DMS53 treated with DMSO at 0.1 percent for 48 hours (cell line): ENCODE results near the gene ALKBH5.

Experiments
- DNase-seq: peaks from one replicate; lab custom pipeline; 2025; ENCODE audit not compliant: unreplicated experiment; lab: John Stamatoyannopoulos, UW

ALKBH5 gene

GRCh38 chr17:18157354-18157985, 26.2 kb upstream of the ALKBH5 start:
- no peak for DNase-seq

DNA sequence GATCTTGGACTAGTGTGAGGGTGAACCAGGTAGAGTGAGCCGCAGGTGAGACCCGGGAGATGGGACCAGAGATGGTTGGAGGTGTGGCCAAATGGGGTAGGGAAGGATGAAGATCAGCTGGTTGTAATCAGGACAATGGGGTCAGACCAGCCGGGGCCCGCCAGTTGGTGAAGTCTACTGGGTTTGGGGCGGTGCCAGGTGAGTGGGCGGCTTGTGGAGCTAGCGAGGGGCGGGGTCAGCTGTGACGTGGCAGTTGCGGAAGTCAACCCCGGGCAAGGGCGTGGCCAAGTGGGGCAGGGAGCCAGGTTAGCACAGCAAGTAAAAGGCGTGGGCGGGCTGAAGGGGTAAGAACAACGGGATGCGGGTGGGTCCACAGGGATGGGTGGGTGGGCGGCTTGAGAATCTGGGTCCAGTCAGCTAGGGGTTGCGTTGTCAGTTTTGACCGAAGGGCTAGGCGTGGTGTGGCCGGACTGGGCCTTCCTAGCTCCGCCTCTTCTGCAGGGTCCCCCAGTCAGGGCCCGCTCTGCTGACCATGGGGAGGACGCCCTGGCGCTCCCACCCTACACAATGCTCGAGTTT, 25.5 kb upstream of the ALKBH5 start:
- DNase-seq, result peak; percentile 46

- no peak for DNase-seq
Observed at GRCh38 chr17:18159551-18160120, 24.0 kb upstream of the ALKBH5 start.

DNA sequence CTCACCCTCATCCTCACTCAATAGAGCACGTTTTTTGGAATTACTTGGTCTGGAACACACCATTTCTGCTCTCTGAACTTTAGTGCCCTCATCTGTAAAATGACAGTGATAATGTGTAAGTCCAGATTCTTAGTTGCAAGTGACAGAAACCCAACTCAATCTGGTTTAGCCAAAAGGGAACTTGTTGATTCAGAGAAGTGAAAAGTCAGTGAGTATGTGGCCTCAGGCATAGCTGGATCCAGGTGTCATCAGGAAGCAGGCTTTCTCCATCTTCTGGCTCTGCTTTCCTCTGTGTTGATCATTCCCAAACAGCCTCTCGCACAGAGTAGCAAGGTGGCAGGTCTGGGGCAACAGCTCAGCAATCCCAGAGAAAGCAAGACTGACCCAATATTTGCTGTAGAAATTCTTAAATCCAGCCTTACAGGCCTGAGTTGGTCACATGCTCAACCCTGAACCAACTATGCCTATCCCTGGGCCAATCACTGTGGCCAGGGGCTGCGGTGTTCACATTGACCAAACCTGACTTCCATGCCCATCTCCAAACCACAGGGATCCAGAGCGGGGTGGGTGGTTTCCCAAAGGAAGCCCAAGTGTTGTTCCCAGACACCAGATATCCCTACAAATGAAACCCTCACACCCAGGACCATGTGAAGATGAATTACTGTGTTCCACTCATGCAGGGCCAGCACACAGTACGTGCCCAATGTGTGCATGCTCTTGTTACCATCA, 23.3 kb upstream of the ALKBH5 start:
- DNase-seq, result no peak

DNA sequence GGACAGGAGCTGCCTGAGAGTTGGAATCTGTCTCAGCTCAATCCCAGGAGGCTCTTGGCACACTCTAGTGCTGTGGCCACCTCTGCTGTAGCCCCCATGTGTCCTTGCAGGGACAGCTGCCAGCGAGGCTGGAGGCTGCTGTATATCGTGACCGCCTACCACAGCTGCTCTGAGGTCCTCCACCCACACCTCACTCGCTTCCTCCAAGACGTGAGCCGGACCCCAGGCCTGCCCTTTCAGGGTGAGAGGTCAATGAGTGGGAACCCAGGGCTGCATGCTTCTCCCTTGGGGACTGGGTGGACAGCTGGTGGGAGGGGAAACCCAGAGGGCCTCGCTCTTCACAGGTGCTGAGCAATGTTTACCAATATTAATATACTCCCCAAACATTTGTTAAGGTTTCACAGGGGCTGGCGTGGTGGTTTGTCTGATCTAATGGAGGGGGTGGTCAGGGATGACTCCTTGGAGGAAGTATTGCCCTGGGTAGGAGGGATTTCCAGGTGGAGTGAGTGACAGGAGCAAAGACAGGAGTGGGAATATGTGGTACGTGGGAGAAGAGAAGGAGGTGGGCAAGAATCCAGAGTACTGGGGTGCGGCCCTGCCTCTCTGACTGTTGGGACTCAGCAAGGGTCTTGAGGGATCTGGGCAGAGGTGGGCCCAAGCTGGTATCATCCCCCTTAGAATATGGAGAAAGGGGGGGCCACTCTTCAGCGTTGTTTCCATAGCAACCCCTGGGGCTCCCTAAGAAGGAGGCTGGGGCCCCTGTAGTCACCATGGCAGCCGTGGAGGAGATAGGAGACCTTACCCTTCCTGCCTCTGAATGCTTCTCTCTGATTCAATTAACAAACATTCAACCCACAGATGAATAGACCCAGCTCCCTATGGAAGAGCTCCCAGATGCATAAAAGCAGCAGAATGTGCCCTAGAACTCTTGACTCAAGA, 22.2 kb upstream of the ALKBH5 start:
- no peak for DNase-seq

GRCh38 chr17:18163547-18163946, 20.1 kb upstream of the ALKBH5 start:
- no peak for DNase-seq

- no peak for DNase-seq
Observed at GRCh38 chr17:18166894-18167293, 16.7 kb upstream of the ALKBH5 start.

- no peak for DNase-seq
Observed at GRCh38 chr17:18167421-18167820, 16.2 kb upstream of the ALKBH5 start.

DNA sequence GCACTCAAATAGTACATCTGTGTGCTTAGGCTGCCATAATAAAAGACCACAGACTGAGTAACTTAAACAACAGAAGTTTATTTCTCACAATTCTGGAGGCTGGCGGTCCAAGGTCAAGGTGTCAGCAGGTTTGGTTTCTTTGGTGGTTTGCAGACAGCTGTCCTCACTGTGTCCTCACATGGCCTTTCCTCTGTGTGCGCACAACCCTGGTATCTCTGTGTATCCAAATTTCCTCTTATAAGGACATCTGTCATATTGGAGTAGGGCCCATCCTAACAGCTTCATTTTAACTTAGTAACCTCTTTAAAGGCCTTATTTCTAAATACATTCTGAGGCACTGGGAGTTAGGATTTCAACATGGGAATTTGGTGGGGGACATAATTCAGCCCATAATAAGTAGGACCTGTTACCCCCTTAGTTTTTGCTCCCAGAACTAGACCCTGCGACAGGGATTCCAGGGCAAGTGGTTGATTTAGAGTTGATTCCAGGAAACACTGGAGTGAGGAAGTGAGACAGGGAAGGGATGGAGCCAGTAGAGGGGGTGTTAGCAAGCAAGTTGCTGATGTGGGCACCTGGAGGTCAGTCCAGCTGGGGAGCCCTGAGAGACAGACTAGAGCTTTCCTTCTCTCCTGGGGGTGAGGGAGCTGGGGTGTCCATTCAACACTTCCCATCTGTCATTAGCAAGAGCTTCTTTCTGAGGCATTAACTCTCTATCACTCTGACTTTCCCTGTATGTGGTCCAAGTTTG, 10.9 kb upstream of the ALKBH5 start:
- DNase-seq, result no peak

DNA sequence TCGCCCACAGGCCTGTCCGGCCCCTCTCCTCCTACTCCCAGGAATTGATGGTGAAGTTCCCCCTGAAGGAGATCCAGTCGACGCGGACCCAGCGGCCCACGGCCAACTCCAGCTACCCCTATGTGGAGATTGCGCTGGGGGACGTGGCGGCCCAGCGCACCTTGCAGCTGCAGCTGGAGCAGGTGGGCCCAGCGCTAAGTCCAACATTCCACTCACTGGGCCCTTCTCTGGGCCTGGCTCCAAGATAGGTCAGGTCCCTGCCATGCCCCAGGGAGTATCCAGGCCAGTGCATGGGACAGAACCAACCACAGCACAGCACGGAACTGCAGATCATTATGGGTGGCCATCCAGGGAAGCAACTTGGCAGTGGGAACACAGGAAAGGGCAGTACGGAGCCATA, 9.9 kb upstream of the ALKBH5 start:
- no peak for DNase-seq

GRCh38 chr17:18176176-18176575, 7.5 kb upstream of the ALKBH5 start:
- no peak for DNase-seq

DNA sequence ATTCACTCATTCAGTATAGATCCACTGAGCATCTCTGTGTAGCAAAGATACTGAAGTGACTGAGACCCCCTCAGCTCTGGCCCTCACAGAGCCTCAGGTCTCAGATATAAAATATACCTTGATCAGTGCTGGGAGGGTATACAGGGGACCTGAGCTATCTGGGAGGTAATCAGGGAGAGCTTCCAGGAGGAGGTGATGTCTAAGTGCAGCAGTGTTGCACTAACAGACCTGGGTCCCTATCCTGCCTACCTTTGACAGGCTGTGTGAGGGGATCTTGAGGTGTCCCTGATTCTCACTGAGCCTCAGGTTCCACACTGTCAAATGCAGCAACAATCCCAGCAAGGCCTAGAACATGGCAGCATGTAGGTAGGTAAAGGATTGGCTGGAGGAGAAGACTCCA, 6.5 kb upstream of the ALKBH5 start:
- DNase-seq, result no peak

DNA sequence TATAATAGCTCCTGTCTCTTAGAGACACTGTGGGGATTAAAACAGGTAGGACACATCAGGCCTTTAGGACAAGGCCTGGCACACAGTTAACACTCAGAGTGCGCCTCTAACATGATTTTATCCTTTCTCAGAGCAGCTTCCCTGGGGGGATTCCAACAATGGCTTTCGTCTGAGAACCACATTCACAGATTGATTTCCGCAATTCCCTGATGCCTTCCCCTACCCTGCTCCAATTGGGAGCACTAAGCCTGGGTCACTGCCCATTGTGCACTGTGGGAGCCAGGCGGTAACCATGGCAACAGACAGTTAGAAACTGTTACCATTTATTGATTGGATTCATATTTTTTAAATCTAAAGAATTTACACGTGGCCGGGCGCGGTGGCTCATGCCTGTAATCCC, 5.9 kb upstream of the ALKBH5 start:
- no peak for DNase-seq

DNA sequence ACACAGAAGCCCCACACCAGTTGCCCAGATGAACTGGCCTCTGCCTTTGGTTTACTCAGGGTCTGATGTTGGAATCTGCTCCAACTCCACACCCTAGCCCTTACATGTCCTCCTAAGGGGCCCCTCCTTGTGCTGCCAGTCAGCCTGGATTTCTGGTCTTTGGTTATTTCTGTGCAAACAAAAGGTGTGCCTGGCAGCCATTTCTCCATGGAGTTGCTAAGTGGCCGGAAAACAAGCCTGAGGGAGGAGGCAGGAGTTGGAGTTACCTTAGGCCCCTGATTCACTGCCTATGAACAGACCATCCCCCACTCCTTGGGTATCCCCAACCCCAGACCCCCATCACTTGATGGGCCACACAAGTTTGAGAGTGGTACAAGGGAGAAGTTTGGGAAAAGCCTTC, 4.4 kb upstream of the ALKBH5 start:
- no peak for DNase-seq

- no peak for DNase-seq
Observed at GRCh38 chr17:18179804-18180203, 3.8 kb upstream of the ALKBH5 start.

DNA sequence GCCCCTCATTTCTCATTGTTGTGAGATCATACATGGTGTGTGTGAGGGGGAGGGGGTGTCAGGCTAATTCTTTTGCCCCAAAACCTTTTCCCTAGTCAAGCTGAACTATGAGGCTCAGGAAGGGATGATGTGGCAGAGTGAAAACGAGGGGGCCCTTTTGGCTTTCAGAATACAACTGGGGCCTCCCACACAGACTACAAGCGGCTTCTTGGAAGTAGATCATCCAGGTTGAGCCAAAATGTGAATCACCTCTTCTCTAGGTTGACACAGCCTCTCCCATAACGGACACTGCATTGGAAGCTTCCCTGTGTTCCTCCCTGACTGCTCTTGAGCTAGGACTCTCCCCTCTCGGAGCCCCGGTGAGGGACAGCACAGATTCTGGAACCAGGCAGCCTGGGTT, 2.3 kb upstream of the ALKBH5 start:
- no peak for DNase-seq

GRCh38 chr17:18182110-18182977, 1.3 kb upstream of the ALKBH5 start:
- peak; percentile 33 for DNase-seq

- DNase-seq, result no peak
Observed at GRCh38 chr17:18182978-18183333, 672 bp upstream of the ALKBH5 start.
